Skeletal muscle tissue (tissue), 4 donors: Measurements from ENCODE around the gene COL19A1. TPM values are rescaled to one million over a fixed set of nuclear protein-coding genes. Genes with fewer than 3 reads are reported as not detected.
"Not testable (repeated sequence)": the region's sequence is repeated elsewhere in the genome, so short reads cannot be mapped to it uniquely, and the experiment has no call there.

ENCODE experiments used
- H3K27ac ChIP-seq: one replicate; pipeline ENCODE4 v1.7.0; 2013; ENCODE audit warnings: mild to moderate bottlenecking, low read depth, low read length, inconsistent platforms
- H3K27me3 ChIP-seq, 3 donors: one replicate each; pipeline ENCODE4 v1.7.0; 2013; ENCODE audit warnings: low read length in 3 of 3; ENCODE audit not compliant: control insufficient read depth in 3 of 3, insufficient read depth in 3 of 3
- H3K36me3 ChIP-seq, 3 donors: one replicate each; pipeline ENCODE4 v1.7.0; 2013; ENCODE audit warnings: low read length in 3 of 3; ENCODE audit not compliant: control insufficient read depth in 3 of 3, insufficient read depth in 3 of 3
- H3K4me1 ChIP-seq, 3 donors: one replicate each; pipeline ENCODE4 v1.7.0; 2013; ENCODE audit warnings: low read length in 3 of 3, mild to moderate bottlenecking in 3 of 3; ENCODE audit not compliant: control insufficient read depth in 3 of 3, insufficient read depth in 3 of 3
- H3K4me3 ChIP-seq, 3 donors: one replicate each; pipeline ENCODE4 v1.7.0; 2013; ENCODE audit warnings: low read length in 3 of 3
- H3K9ac ChIP-seq, 3 donors: one replicate each; pipeline ENCODE4 v1.7.0; 2013; ENCODE audit warnings: low read length in 3 of 3, mild to moderate bottlenecking in 3 of 3, moderate library complexity in 2 of 3, low read depth in 1 of 3
- H3K9me3 ChIP-seq, 3 donors: one replicate each; pipeline ENCODE4 v1.7.0; 2013; ENCODE audit warnings: low read length in 3 of 3; ENCODE audit not compliant: control insufficient read depth in 3 of 3
- total RNA-seq: library from RNA; depleted of rRNA; stranded (reverse); fragments of >200 nt; gene quantifications from one replicate; pipeline ENCODE4 v1.2.3, GENCODE V29; 2014
- donor health status: Osteomylitis.

COL19A1 gene
- total RNA-seq, 1 donor from 2014 or later, result 10.4 TPM

DNA sequence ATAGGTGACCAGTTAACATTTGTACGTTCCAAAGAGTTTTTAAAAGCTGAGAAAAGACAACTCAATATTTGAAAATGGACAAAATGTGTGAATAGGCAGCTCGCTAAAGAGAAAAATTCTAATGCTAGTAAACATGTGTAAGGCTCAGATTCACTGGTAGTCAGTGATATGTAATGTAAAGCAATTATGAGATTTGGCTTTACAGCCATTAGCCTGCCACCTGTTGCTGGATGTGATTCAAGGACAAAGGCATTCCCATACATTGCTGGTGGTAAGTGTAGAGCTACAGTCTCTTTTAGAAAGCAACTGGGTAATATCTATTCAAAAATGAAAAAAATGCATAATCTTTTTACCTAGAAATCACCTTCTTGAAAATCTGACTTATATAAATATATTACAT, 114.3 kb downstream of the COL19A1 start:
- H3K27ac ChIP-seq, result no peak overlapping the region
- no peaks in the 10 kb centered on the region for H3K4me1 ChIP-seq
- no peaks in the 10 kb centered on the region for H3K27me3 ChIP-seq
- H3K9me3 ChIP-seq, result no peaks in the 10 kb centered on the region
- no peaks in the 10 kb centered on the region for H3K36me3 ChIP-seq
- H3K9ac ChIP-seq, result no peak overlapping the region
- H3K4me3 ChIP-seq, result no peak overlapping the region

DNA sequence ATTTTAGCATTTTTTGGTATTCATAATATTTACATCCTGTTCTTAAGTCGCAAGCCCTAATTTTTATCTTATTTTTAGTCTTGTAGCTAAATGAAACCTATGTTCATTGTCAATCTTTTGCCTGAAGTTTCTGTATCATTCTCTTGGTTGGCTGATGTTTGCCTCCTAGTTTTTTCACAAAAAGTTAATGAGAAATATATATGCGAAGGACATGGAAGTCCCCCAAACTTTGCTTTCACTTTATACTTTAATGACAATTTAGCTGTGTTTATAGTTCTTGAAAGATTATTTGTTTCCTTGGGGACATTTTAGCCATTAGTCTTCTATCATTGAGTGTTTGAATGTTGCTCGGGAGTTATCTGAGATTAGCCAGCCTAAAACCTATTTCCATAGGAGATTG, 118.2 kb downstream of the COL19A1 start:
- Histone ChIP-seq H3K36me3 (no peaks in the 10 kb centered on the region), H3K27ac (no peak overlapping the region), H3K27me3 (no peaks in the 10 kb centered on the region), H3K9ac (no peak overlapping the region), H3K4me1 (no peaks in the 10 kb centered on the region), H3K9me3 (no peaks in the 10 kb centered on the region), H3K4me3 (no peak overlapping the region)

GRCh38 chr6:69985180-69985579, 118.8 kb downstream of the COL19A1 start:
- H3K27me3 ChIP-seq, result no peaks in the 10 kb centered on the region
- H3K36me3 ChIP-seq, result no peaks in the 10 kb centered on the region
- H3K27ac ChIP-seq, result no peak overlapping the region
- H3K4me1 ChIP-seq, result no peaks in the 10 kb centered on the region
- H3K9ac ChIP-seq, result no peak overlapping the region
- no peak overlapping the region for H3K4me3 ChIP-seq
- H3K9me3 ChIP-seq, result no peaks in the 10 kb centered on the region

DNA sequence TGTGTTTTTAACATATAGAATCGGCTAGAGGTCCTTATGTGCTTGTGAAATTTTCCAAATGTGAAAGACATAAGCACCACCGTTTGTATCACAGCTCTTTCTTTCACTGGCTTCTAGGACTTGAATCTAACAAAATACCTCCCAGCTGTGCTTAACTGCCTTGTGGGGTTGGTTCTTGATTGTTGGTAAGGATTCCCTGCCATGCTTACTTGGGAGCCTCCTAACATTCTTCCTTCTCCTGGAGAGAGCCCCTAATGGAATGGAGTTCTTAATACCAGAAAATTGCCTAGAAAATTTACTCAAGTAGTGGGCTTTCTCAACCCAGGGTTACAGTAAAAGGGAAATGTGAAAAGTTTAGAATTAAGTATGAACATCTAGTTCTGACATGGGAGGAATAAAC, 121.2 kb downstream of the COL19A1 start:
- Histone ChIP-seq H3K4me1 (no peaks in the 10 kb centered on the region), H3K27me3 (no peaks in the 10 kb centered on the region), H3K27ac (no peak overlapping the region), H3K4me3 (no peak overlapping the region), H3K9ac (no peak overlapping the region), H3K9me3 (no peaks in the 10 kb centered on the region), H3K36me3 (no peaks in the 10 kb centered on the region)

GRCh38 chr6:69988458-69989126, 122.2 kb downstream of the COL19A1 start:
- H3K4me3 ChIP-seq, result no peak overlapping the region
- H3K36me3 ChIP-seq, result no peaks in the 10 kb centered on the region
- no peak overlapping the region for H3K27ac ChIP-seq
- no peaks in the 10 kb centered on the region for H3K27me3 ChIP-seq
- H3K9ac ChIP-seq, result no peak overlapping the region
- H3K4me1 ChIP-seq, result no peaks in the 10 kb centered on the region
- H3K9me3 ChIP-seq, result no peaks in the 10 kb centered on the region

DNA sequence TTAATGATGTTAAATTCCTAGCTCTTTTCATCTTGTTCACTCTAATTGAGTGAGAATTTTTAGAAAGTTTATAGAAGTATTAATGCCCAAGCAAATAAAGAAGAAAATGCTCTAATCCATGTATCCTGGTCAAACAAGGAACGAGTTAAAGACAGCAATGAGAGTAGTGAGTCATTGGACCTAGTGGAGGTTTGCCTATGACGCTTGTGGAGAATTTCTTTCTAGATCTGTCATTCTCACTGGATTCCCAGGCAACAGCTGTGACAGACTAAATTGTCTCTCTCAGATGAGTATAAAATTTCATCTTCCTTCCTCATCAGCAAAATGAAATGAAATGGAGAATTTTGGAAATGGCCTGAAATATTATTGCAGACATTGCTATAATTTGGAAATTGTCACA, 127.9 kb downstream of the COL19A1 start:
- Histone ChIP-seq H3K4me1 (no peaks in the 10 kb centered on the region), H3K27ac (no peak overlapping the region), H3K9me3 (no peaks in the 10 kb centered on the region), H3K27me3 (no peaks in the 10 kb centered on the region), H3K36me3 (no peaks in the 10 kb centered on the region), H3K4me3 (no peak overlapping the region), H3K9ac (no peak overlapping the region)

DNA sequence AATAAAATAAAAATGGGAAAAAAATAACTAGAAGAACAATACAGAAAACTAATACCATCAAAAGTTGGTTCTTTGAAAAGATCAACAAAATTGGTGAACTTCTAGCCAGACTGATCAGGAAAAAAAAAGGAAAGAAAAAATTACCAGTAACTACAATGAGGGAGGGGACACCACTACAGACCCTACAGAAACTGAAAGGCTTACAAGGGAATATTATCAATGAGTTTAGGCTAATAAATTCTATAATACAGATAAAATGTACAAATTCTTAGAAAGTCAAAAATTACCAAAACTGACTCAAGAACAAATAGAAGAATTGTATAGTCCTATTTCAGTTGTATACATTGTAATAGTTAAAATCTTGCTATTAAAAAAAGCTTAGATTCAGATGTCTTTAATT, 141.8 kb downstream of the COL19A1 start:
- Histone ChIP-seq H3K9ac (no peak overlapping the region), H3K27ac (no peak overlapping the region), H3K9me3 (peaks cover 0 to 4% (median 0%) of the 10 kb centered on the region in 3 donors), H3K36me3 (no peaks in the 10 kb centered on the region), H3K4me3 (no peak overlapping the region), H3K4me1 (no peaks in the 10 kb centered on the region), H3K27me3 (no peaks in the 10 kb centered on the region)

DNA sequence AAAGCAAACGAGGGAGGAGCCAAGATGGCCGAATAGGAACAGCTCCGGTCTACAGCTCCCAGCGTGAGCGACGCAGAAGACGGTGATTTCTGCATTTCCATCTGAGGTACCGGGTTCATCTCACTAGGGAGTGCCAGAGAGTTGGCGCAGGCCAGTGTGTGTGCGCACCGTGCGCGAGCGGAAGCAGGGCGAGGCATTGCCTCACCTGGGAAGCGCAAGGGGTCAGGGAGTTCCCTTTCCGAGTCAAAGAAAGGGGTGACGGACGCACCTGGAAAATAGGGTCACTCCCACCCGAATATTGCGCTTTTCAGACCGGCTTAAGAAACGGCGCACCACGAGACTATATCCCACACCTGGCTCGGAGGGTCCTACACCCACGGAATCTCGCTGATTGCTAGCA, 144.0 kb downstream of the COL19A1 start:
- H3K36me3 ChIP-seq, H3K9me3 ChIP-seq, H3K4me1 ChIP-seq, H3K4me3 ChIP-seq, H3K9ac ChIP-seq, H3K27ac ChIP-seq, H3K27me3 ChIP-seq: not testable (repeated sequence)

GRCh38 chr6:70023201-70023600, 156.8 kb downstream of the COL19A1 start:
- not testable (repeated sequence) for H3K9me3 ChIP-seq, H3K36me3 ChIP-seq, H3K4me1 ChIP-seq, H3K27me3 ChIP-seq, H3K9ac ChIP-seq, H3K27ac ChIP-seq, H3K4me3 ChIP-seq

DNA sequence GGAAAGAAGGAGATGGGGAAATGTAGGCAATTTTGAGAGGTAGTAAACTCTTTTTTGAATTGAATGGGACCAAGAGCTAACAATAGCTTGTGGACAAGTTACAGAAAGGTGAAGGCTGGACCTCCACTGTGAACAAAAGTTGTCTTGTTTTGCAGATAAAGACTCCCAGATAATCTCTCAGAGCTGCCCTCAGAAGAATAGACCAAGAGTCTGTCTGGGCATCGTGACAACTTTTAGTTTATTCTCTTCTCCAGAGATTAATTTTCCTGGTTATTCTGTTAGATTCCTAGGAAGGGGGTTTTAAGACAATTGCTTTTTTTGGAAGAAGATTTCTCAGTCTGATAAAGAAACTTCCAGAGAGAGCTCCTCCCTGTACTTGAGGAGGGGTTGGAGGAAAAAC, 161.9 kb downstream of the COL19A1 start:
- H3K27me3 ChIP-seq, result no peaks in the 10 kb centered on the region
- no peaks in the 10 kb centered on the region for H3K4me1 ChIP-seq
- H3K9me3 ChIP-seq, result no peaks in the 10 kb centered on the region
- H3K9ac ChIP-seq, result no peak overlapping the region
- H3K4me3 ChIP-seq, result no peak overlapping the region
- no peak overlapping the region for H3K27ac ChIP-seq
- H3K36me3 ChIP-seq, result no peaks in the 10 kb centered on the region

GRCh38 chr6:70028926-70029325, 162.6 kb downstream of the COL19A1 start:
- Histone ChIP-seq H3K36me3 (no peaks in the 10 kb centered on the region), H3K27ac (no peak overlapping the region)

More at GRCh38 chr6:70028926-70029325, 162.6 kb downstream of the COL19A1 start:
- Histone ChIP-seq H3K4me1 (no peaks in the 10 kb centered on the region), H3K9me3 (no peaks in the 10 kb centered on the region), H3K9ac (no peak overlapping the region), H3K27me3 (no peaks in the 10 kb centered on the region), H3K4me3 (no peak overlapping the region)
